ENCODE measurements around the gene CDH13. TPM values are rescaled to one million over a fixed set of nuclear protein-coding genes. Genes with fewer than 3 reads are reported as not detected.

The CDH13 gene
- total RNA-seq, 2 donors from 2014 or later: 2.9 TPM; not detected in 1

GRCh38 chr16:82881516-82881915, 254.7 kb downstream of the CDH13 start:
- no peak overlapping the region for H3K4me3 ChIP-seq
- ATAC-seq (no peak), DNase-seq (no peak)
- H3K27me3 ChIP-seq: no peaks in the 10 kb centered on the region
- H3K9me3 ChIP-seq: no peaks in the 10 kb centered on the region
- H3K27ac ChIP-seq: no peak overlapping the region
- no peak for TF ChIP-seq POLR2A (IDR thresholded peaks at IDR 0.05)
- TF ChIP-seq, protein P1, sequence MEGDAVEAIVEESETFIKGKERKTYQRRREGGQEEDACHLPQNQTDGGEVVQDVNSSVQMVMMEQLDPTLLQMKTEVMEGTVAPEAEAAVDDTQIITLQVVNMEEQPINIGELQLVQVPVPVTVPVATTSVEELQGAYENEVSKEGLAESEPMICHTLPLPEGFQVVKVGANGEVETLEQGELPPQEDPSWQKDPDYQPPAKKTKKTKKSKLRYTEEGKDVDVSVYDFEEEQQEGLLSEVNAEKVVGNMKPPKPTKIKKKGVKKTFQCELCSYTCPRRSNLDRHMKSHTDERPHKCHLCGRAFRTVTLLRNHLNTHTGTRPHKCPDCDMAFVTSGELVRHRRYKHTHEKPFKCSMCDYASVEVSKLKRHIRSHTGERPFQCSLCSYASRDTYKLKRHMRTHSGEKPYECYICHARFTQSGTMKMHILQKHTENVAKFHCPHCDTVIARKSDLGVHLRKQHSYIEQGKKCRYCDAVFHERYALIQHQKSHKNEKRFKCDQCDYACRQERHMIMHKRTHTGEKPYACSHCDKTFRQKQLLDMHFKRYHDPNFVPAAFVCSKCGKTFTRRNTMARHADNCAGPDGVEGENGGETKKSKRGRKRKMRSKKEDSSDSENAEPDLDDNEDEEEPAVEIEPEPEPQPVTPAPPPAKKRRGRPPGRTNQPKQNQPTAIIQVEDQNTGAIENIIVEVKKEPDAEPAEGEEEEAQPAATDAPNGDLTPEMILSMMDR (IDR thresholded peaks at IDR 0.05): no peak
- intact Hi-C loops (cut with DNase I): no loop called here
- no peaks in the 10 kb centered on the region for H3K36me3 ChIP-seq (replicated peaks in 1 of 2; ENCODE audit: insufficient read depth in 1 of 2, low read depth in 2 of 2)
- H3K4me1 ChIP-seq: no peaks in the 10 kb centered on the region
- WGBS, 2 donors: 44 to 85% methylated on average over 3 of the region's 3 CpGs

- H3K4me1 ChIP-seq: no peaks in the 10 kb centered on the region
- ATAC-seq: no peak
- WGBS, 2 donors: 80 to 85% methylated on average over 6 of the region's 6 CpGs
- H3K27me3 ChIP-seq: no peaks in the 10 kb centered on the region
- no peak for TF ChIP-seq POLR2A (IDR thresholded peaks at IDR 0.05)
- TF ChIP-seq, protein P1 (IDR thresholded peaks at IDR 0.05): no peak
- no peak for DNase-seq
- H3K36me3 ChIP-seq (replicated peaks in 1 of 2; ENCODE audit: insufficient read depth in 1 of 2, low read depth in 2 of 2): no peaks in the 10 kb centered on the region
- intact Hi-C loops (cut with DNase I): no loop called here
- no peak overlapping the region for H3K4me3 ChIP-seq
- H3K27ac ChIP-seq: no peak overlapping the region
- no peaks in the 10 kb centered on the region for H3K9me3 ChIP-seq
Observed at GRCh38 chr16:82882226-82882625, 255.5 kb downstream of the CDH13 start.

DNA sequence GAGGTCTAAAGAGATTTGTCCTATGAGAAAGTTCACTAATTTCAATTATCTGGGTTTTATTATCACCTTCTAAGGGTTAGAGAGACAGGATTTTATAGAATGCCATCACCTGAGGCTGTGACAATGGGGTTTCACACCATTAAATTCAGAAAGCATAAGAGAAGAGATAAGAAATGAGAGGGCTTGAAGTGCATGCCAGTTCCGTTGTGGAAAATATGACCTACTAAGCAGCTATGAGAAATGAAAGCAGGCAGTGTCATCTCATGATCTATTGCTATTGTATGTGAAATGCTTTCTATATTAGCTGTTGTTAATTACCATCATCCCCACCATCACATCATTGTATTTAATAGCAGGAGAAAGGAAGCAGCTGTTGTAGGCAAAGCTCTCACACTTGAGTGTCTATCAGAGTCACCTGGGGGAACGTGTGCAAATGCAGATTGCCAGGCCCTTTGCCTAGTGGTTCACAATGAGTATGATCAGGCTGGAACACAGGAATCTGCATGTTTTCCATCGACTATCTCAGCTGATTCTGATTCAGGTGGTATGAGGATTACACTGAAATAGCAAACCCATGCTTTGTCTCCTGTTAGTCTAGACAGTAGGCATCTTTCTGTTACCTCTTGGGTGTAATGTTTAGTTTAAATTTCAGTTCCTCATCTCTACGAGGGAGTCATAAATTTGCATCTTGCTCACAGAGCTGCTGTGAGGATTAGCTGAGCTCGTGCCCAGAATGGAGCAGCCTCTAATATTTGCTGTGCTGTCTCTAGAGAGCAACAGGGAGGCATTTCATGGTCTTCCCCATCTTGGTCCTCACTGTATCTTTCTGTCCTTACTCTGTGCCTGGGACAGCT, 256.4 kb downstream of the CDH13 start:
- WGBS, 2 donors: 31 to 46% methylated on average over 5 of the region's 5 CpGs
- intact Hi-C loops (cut with DNase I): no loop called here

GRCh38 chr16:82884320-82884898, 257.6 kb downstream of the CDH13 start:
- no peak for TF ChIP-seq POLR2A (IDR thresholded peaks at IDR 0.05)
- TF ChIP-seq, protein P1 (IDR thresholded peaks at IDR 0.05): no peak
- intact Hi-C loops (cut with DNase I): no loop called here
- ATAC-seq: no peak

More for the DNA sequence above, 256.4 kb downstream of the CDH13 start:
- Histone ChIP-seq H3K4me1 (no peaks in the 10 kb centered on the region), H3K36me3 (replicated peaks in 1 of 2; ENCODE audit: insufficient read depth in 1 of 2, low read depth in 2 of 2) (no peaks in the 10 kb centered on the region), H3K27ac (no peak overlapping the region), H3K27me3 (no peaks in the 10 kb centered on the region), H3K4me3 (no peak overlapping the region), H3K9me3 (no peaks in the 10 kb centered on the region)
- TF ChIP-seq POLR2A (IDR thresholded peaks at IDR 0.05): no peak
- DNase-seq (no peak), ATAC-seq (no peak)

GRCh38 chr16:82886146-82886545, 259.4 kb downstream of the CDH13 start:
- no peak for DNase-seq

More at GRCh38 chr16:82884320-82884898, 257.6 kb downstream of the CDH13 start:
- Histone ChIP-seq H3K27ac (no peak overlapping the region), H3K4me1 (no peaks in the 10 kb centered on the region), H3K36me3 (replicated peaks in 1 of 2; ENCODE audit: insufficient read depth in 1 of 2, low read depth in 2 of 2) (no peaks in the 10 kb centered on the region), H3K9me3 (no peaks in the 10 kb centered on the region), H3K27me3 (no peaks in the 10 kb centered on the region), H3K4me3 (no peak overlapping the region)
- WGBS, 2 donors: 73 to 78% methylated on average over 4 of the region's 4 CpGs
- DNase-seq: no peak

More at GRCh38 chr16:82886146-82886545, 259.4 kb downstream of the CDH13 start:
- WGBS, 2 donors: 41 to 43% methylated on average over 2 of the region's 2 CpGs
- Histone ChIP-seq H3K9me3 (no peaks in the 10 kb centered on the region), H3K4me1 (no peaks in the 10 kb centered on the region), H3K36me3 (replicated peaks in 1 of 2; ENCODE audit: insufficient read depth in 1 of 2, low read depth in 2 of 2) (no peaks in the 10 kb centered on the region), H3K27me3 (no peaks in the 10 kb centered on the region), H3K4me3 (no peak overlapping the region), H3K27ac (no peak overlapping the region)
- no peak for ATAC-seq
- TF ChIP-seq POLR2A (IDR thresholded peaks at IDR 0.05): no peak
- TF ChIP-seq, protein P1 (IDR thresholded peaks at IDR 0.05): no peak
- intact Hi-C loops (cut with DNase I): no loop called here

Measured in body of pancreas (tissue), 4 donors.